Stimulated activated CD8-positive, alpha-beta memory T cell treated with anti-CD3 and anti-CD28 coated beads, Interleukin-4, amount 100 ng/mL, for 1 hour (primary cell): Measurements from ENCODE around the gene TTC38.
A peak's percentile ranks its signal among the peaks of the same experiment; 100 is the strongest.
"Not testable (repeated sequence)": the region's sequence is repeated elsewhere in the genome, so short reads cannot be mapped to it uniquely, and the experiment has no call there.

ENCODE experiments used
- DNase-seq, 2 donors: peaks; one replicate each; pipeline ENCODE4 v3.0.0-alpha.2; 2020; ENCODE audit warnings: low read depth in 2 of 2, low spot score in 1 of 2

The TTC38 gene

GRCh38 chr22:46245511-46245910, 22.3 kb upstream of the TTC38 start:
- no peak for DNase-seq

- DNase-seq, result no peak
Measured at GRCh38 chr22:46246178-46246577, 21.6 kb upstream of the TTC38 start.

- no peak for DNase-seq
Measured at GRCh38 chr22:46247443-46247975, 20.3 kb upstream of the TTC38 start.

- DNase-seq, result peak; percentile 82 to 84
Measured at GRCh38 chr22:46250035-46250782, 17.6 kb upstream of the TTC38 start, which contains the start of gene CDPF1. Gene CDPF1, minus strand, starts transcription at chr22:46250293. Its CDS starts 2,009 bp downstream, at chr22:46248284.

- no peak for DNase-seq
Measured at GRCh38 chr22:46250783-46251125, 17.1 kb upstream of the TTC38 start.

GRCh38 chr22:46251266-46251665, 16.5 kb upstream of the TTC38 start:
- DNase-seq, result no peak

- DNase-seq, result no peak
Measured at GRCh38 chr22:46251816-46252380, 15.9 kb upstream of the TTC38 start.

GRCh38 chr22:46256358-46256958, 11.3 kb upstream of the TTC38 start:
- no peak for DNase-seq

GRCh38 chr22:46259374-46259773, 8.4 kb upstream of the TTC38 start:
- no peak for DNase-seq

- no peak for DNase-seq
Measured at GRCh38 chr22:46260038-46260437, 7.8 kb upstream of the TTC38 start.

GRCh38 chr22:46262449-46263215, 5.2 kb upstream of the TTC38 start:
- no peak for DNase-seq

- DNase-seq, result no peak
Measured at GRCh38 chr22:46263216-46263590, 4.6 kb upstream of the TTC38 start, which contains the start of gene PKDREJ. Gene PKDREJ, minus strand, starts transcription at chr22:46263343. Its CDS starts 21 bp downstream, at chr22:46263322.

- DNase-seq, result not testable (repeated sequence)
Measured at GRCh38 chr22:46264520-46264919, 3.3 kb upstream of the TTC38 start.

GRCh38 chr22:46265627-46266026, 2.2 kb upstream of the TTC38 start:
- DNase-seq, result not testable (repeated sequence)

GRCh38 chr22:46269564-46269963, 1.8 kb downstream of the TTC38 start:
- DNase-seq, result no peak

GRCh38 chr22:46272196-46272595, 4.4 kb downstream of the TTC38 start:
- DNase-seq, result no peak

- no peak for DNase-seq
Measured at GRCh38 chr22:46272762-46273431, 5.1 kb downstream of the TTC38 start.

- DNase-seq, result no peak
Measured at GRCh38 chr22:46273432-46274148, 5.8 kb downstream of the TTC38 start.

GRCh38 chr22:46274381-46274780, 6.6 kb downstream of the TTC38 start:
- DNase-seq, result no peak

- no peak for DNase-seq
Measured at GRCh38 chr22:46275455-46276122, 7.8 kb downstream of the TTC38 start.
